Peyer's patch (tissue), 4 donors: ENCODE data around the gene IFT122.

Experiments
- POLR2A ChIP-seq, 2 donors: fragments of 450-650 bp; IDR thresholded peaks; one replicate each; pipeline ENCODE4 v1.5.1; 2017; ENCODE audit warnings: antibody characterized with exemption in 2 of 2, mild to moderate bottlenecking in 2 of 2, moderate library complexity in 2 of 2
- TF ChIP-seq, protein P1 (sequence below), 6 experiments: fragments of 450-650 bp in 4 of 6; fragments of 200-600 bp in 2 of 6; sonication (generic) in 1 of 6; IDR thresholded peaks; one replicate each; pipeline ENCODE4 v1.5.1; 2017 to 2019; ENCODE audit warnings: antibody characterized with exemption in 6 of 6, mild to moderate bottlenecking in 3 of 6, moderate library complexity in 1 of 6

DNA sequence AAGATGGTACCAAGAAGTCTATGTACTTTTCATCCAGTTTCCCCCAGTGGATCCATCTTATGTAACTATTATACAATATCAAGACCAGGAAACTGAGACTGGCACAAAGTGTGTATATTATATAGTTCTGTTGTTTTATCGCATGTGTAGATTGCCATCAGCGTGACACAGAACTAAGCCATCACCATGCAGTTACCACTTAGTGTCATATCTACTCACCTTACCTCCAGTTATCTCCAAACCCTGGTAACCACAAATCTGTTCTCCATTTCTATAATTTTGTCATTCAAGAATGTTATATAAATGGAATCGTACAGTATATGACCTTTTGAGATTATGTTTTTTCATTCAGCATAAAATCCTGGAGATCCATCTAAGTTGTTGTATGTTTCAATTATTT is 23.1 kb downstream of the IFT122 start:
- TF ChIP-seq, protein P1, sequence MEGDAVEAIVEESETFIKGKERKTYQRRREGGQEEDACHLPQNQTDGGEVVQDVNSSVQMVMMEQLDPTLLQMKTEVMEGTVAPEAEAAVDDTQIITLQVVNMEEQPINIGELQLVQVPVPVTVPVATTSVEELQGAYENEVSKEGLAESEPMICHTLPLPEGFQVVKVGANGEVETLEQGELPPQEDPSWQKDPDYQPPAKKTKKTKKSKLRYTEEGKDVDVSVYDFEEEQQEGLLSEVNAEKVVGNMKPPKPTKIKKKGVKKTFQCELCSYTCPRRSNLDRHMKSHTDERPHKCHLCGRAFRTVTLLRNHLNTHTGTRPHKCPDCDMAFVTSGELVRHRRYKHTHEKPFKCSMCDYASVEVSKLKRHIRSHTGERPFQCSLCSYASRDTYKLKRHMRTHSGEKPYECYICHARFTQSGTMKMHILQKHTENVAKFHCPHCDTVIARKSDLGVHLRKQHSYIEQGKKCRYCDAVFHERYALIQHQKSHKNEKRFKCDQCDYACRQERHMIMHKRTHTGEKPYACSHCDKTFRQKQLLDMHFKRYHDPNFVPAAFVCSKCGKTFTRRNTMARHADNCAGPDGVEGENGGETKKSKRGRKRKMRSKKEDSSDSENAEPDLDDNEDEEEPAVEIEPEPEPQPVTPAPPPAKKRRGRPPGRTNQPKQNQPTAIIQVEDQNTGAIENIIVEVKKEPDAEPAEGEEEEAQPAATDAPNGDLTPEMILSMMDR (IDR thresholded peaks at IDR 0.05): no peak
- TF ChIP-seq POLR2A (IDR thresholded peaks at IDR 0.05): no peak
